PC-9 (cell line): Measurements from ENCODE around the gene CDH22. TPM values are rescaled to one million over a fixed set of nuclear protein-coding genes. Genes with fewer than 3 reads are reported as not detected.

Experiments used
- BruUV-seq: library from RNA; stranded (reverse); fragments of 400-500 nt; replicated peaks from 2 replicates; lab custom pipeline; 2021; lab: Mats Ljungman, UMichigan
- CTCF ChIA-PET: fragments of 300-600 bp; sonication (Branson Sonifier 250); formaldehyde crosslinking; loops from one replicate; lab custom pipeline; 2022; ENCODE audit warnings: antibody characterized with exemption; lab: Charles Lee
- POLR2A ChIA-PET: fragments of 300-600 bp; sonication (Branson Sonifier 250); formaldehyde crosslinking; loops from one replicate; lab custom pipeline; 2022; ENCODE audit warnings: antibody characterized with exemption; ENCODE audit not compliant: unreplicated experiment; lab: Charles Lee
- DNase-seq, 2 experiments: peaks; one replicate each; pipeline versions ENCODE4 v3.0.0 to v3.0.0-alpha.2; 2015 to 2022; ENCODE audit warnings: mixed read lengths in 1 of 2
- H2AFZ ChIP-seq: fragments of 200-600 bp; sonication (generic); 2 replicates; pipeline ENCODE4 v1.8.1; 2017; ENCODE audit warnings: antibody characterized with exemption
- H3F3A ChIP-seq: fragments of 200-600 bp; sonication (generic); 2 replicates; pipeline ENCODE4 v1.8.1; 2017; ENCODE audit warnings: antibody characterized with exemption, mild to moderate bottlenecking, low read depth; ENCODE audit not compliant: insufficient read depth
- H3K27ac ChIP-seq: fragments of 200-600 bp; sonication (generic); 2 replicates; pipeline ENCODE4 v1.6.1; 2016; ENCODE audit warnings: mixed run types
- H3K27me3 ChIP-seq: fragments of 200-600 bp; sonication (generic); 2 replicates; pipeline ENCODE4 v1.6.1; 2016; ENCODE audit warnings: low read depth, mixed run types; ENCODE audit not compliant: insufficient read depth
- H3K36me3 ChIP-seq: fragments of 200-600 bp; sonication (generic); 2 replicates; pipeline ENCODE4 v1.6.1; 2016; ENCODE audit warnings: low read depth, mixed run types
- H3K4me1 ChIP-seq: fragments of 200-600 bp; sonication (generic); replicated peaks from 2 replicates; pipeline ENCODE4 v1.6.1; 2016; ENCODE audit warnings: mixed run types; ENCODE audit not compliant: insufficient read depth
- H3K4me2 ChIP-seq: fragments of 200-600 bp; sonication (generic); 2 replicates; pipeline ENCODE4 v1.6.1; 2017; ENCODE audit warnings: mixed run types
- H3K4me3 ChIP-seq: fragments of 200-600 bp; sonication (generic); 2 replicates; pipeline ENCODE4 v1.6.1; 2016; ENCODE audit warnings: mixed run types
- H3K79me2 ChIP-seq: fragments of 200-600 bp; sonication (generic); 2 replicates; pipeline ENCODE4 v1.6.1; 2017; ENCODE audit warnings: low read depth, mixed run types
- H3K9me2 ChIP-seq: fragments of 200-600 bp; sonication (generic); 2 replicates; pipeline ENCODE4 v1.8.1; 2017; ENCODE audit warnings: mild to moderate bottlenecking; ENCODE audit not compliant: insufficient read depth
- H3K9me3 ChIP-seq: fragments of 200-600 bp; sonication (generic); 2 replicates; pipeline ENCODE4 v1.8.1; 2016; ENCODE audit warnings: low read depth; ENCODE audit not compliant: insufficient read depth
- H4K20me1 ChIP-seq: fragments of 200-600 bp; sonication (generic); 2 replicates; pipeline ENCODE4 v1.8.1; 2017; ENCODE audit not compliant: insufficient read depth
- EZH2 ChIP-seq: fragments of 200-600 bp; sonication (generic); IDR thresholded peaks from 2 replicates; pipeline ENCODE4 v1.8.0; 2017; ENCODE audit warnings: antibody characterized with exemption, low read depth
- intact Hi-C: fragments of 100-400 bp; cut with micrococcal nuclease; formaldehyde crosslinking; loops from one replicate; pipeline ENCODE4 v1.10.0; 2022; ENCODE audit not compliant: unreplicated experiment
- total RNA-seq: library from RNA; stranded (reverse); gene quantifications from 2 replicates; pipeline ENCODE4 v1.2.3, GENCODE V29; 2021
- TF ChIP-seq, protein P1 (sequence below): fragments of 200-600 bp; sonication (generic); conservative IDR thresholded peaks from 2 replicates; pipeline ENCODE4 v1.6.1; 2017; ENCODE audit warnings: mixed run types, antibody characterized with exemption, mild to moderate bottlenecking, moderate library complexity

Gene CDH22
- total RNA-seq, 1 experiment from 2014 or later: not detected

DNA sequence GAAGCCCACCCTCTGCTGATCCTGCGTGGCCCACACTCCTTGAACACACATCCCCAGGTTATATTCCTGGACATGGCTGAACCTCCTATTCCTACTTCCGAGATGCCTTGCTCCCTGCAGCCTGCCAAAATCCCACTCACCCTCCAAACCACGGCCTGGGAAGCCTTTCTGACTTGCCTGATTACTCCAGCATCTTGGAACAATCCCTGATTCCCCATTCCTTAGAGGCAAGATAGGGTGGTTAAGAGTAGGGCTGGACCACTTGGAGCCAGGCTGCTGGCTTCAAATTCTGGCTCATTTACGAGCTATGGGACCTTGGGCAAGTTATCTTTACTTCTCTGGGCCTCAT, 45.9 kb upstream of the CDH22 start:
- TF ChIP-seq, protein P1, sequence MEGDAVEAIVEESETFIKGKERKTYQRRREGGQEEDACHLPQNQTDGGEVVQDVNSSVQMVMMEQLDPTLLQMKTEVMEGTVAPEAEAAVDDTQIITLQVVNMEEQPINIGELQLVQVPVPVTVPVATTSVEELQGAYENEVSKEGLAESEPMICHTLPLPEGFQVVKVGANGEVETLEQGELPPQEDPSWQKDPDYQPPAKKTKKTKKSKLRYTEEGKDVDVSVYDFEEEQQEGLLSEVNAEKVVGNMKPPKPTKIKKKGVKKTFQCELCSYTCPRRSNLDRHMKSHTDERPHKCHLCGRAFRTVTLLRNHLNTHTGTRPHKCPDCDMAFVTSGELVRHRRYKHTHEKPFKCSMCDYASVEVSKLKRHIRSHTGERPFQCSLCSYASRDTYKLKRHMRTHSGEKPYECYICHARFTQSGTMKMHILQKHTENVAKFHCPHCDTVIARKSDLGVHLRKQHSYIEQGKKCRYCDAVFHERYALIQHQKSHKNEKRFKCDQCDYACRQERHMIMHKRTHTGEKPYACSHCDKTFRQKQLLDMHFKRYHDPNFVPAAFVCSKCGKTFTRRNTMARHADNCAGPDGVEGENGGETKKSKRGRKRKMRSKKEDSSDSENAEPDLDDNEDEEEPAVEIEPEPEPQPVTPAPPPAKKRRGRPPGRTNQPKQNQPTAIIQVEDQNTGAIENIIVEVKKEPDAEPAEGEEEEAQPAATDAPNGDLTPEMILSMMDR: no peak
- no peak for TF ChIP-seq EZH2
- Histone ChIP-seq H3K27me3 (no peaks in the 10 kb centered on the region), H4K20me1 (peaks cover 35% of the 10 kb centered on the region), H3K9me2 (no peaks in the 10 kb centered on the region), H3K9me3 (no peaks in the 10 kb centered on the region), H3K4me3 (no peak overlapping the region), H3K79me2 (no peaks in the 10 kb centered on the region), H3K27ac (no peak overlapping the region), H3F3A (peaks cover 3% of the 10 kb centered on the region), H2AFZ (no peak overlapping the region), H3K36me3 (no peaks in the 10 kb centered on the region; the same call in 1 of the 2 replicates), H3K4me1 (no peaks in the 10 kb centered on the region; the same call in 1 of the 2 replicates), H3K4me2 (no peak overlapping the region)
- POLR2A ChIA-PET: no interaction called here
- intact Hi-C loops: no loop called here
- no peak for DNase-seq
- CTCF ChIA-PET: no interaction called here
- no TSS peak for BruUV-seq

DNA sequence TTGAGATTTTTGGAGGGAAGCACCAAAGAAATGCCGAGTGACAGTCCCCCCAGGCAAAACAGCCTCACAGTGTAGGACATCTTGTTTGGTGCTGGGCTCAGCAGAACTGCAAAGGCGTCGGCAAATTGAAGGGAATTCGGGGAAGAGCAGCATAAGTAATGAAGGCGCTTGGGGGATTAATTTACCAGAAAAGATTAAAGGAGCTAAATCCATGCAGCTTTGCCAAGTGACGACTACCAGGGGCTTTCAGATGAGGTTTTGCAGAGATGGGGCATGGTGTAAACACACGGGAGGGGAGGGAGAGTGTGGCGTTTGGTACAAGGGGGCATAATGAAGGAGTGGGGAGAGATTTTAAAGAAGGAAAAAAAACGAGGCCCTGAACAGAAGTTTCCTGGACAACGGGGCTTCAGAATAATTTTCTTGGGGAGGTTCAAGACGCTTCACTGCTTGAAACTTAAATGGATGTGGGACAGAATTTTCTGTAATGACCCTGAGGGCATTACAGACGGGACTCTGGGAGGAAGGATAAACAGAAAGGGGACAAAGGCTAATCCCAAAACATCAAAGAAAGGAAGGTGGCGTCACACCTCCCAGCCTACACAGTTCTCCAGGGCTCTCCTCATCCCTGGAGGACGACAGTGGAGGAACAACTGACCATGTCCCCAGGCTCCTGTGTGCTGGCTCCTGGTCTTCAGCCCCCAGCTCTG, 45.4 kb upstream of the CDH22 start:
- DNase-seq: no peak
- intact Hi-C loops: no loop called here
- Histone ChIP-seq H3K36me3 (no peaks in the 10 kb centered on the region; the same call in 1 of the 2 replicates), H4K20me1 (peaks cover 30% of the 10 kb centered on the region), H2AFZ (no peak overlapping the region), H3K9me3 (no peaks in the 10 kb centered on the region), H3K4me2 (no peak overlapping the region), H3K4me3 (no peak overlapping the region), H3K27ac (no peak overlapping the region), H3K27me3 (no peaks in the 10 kb centered on the region), H3F3A (peaks cover 3% of the 10 kb centered on the region), H3K79me2 (no peaks in the 10 kb centered on the region), H3K9me2 (no peaks in the 10 kb centered on the region), H3K4me1 (no peaks in the 10 kb centered on the region; the same call in 1 of the 2 replicates)
- no TSS peak for BruUV-seq
- POLR2A ChIA-PET: no interaction called here
- no peak for TF ChIP-seq EZH2
- TF ChIP-seq, protein P1: no peak
- CTCF ChIA-PET: no interaction called here

DNA sequence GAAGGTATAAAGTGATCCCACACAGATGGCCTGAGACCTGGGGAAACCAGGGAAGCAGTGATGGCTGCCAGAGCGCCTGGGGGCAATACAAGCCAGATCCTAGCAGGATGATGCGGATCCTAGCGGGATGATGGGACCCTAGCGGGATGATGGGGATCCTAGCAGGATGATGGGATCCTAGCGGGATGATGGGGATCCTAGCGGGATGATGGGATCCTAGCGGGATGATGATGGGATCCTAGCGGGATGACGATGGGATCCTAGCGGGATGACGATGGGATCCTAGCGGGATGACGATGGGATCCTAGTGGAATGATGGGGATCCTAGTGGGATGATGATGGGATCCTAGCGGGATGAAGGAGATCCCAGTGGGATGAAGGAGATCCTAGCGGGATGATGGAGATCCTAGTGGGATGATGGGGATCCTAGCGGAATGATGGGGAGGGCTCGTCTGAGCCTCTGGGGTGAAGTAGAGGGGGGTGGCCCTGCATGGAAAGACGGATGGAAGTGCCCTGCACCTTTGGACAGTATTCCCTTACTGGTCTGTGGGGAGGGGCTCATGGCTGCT, 44.2 kb upstream of the CDH22 start:
- no peak overlapping the region for H3K4me2 ChIP-seq
- BruUV-seq: no TSS peak
- no peak overlapping the region for H3K27ac ChIP-seq
- no peaks in the 10 kb centered on the region; the same call in 1 of the 2 replicates for H3K4me1 ChIP-seq
- CTCF ChIA-PET: no interaction called here
- no peaks in the 10 kb centered on the region; the same call in 1 of the 2 replicates for H3K36me3 ChIP-seq
- peaks cover 18% of the 10 kb centered on the region for H4K20me1 ChIP-seq
- no peak overlapping the region for H3K4me3 ChIP-seq
- H3K9me3 ChIP-seq: no peaks in the 10 kb centered on the region
- TF ChIP-seq, protein P1: no peak
- no peak for TF ChIP-seq EZH2
- no peak overlapping the region for H2AFZ ChIP-seq
- intact Hi-C loops: no loop called here
- no peaks in the 10 kb centered on the region for H3K9me2 ChIP-seq
- no peaks in the 10 kb centered on the region for H3K79me2 ChIP-seq
- no peaks in the 10 kb centered on the region for H3K27me3 ChIP-seq
- POLR2A ChIA-PET: no interaction called here
- peaks cover 3% of the 10 kb centered on the region for H3F3A ChIP-seq
- DNase-seq: no peak
